HL-60 (cell line): ENCODE results near the gene MRPL21.

Experiments used
- DNase-seq, 2 experiments: peaks; one replicate each; pipeline ENCODE4 v3.0.0-alpha.2; 2010 to 2020; ENCODE audit warnings: low read depth in 1 of 2, low spot score in 1 of 2
- H3K27ac ChIP-seq: fragments of 250-450 bp; sonication (Bioruptor Pico); replicated peaks from 2 replicates; pipeline ENCODE4 v1.5.1; 2020; ENCODE audit warnings: mild to moderate bottlenecking, moderate library complexity
- H3K27me3 ChIP-seq: fragments of 250-450 bp; sonication (Bioruptor Pico); 2 replicates; pipeline ENCODE4 v1.5.1; 2021; ENCODE audit warnings: mild to moderate bottlenecking, moderate library complexity; ENCODE audit not compliant: insufficient read depth, poor library complexity, severe bottlenecking
- H3K4me3 ChIP-seq: replicated peaks from 2 replicates; pipeline ENCODE4 v1.5.1; 2011; ENCODE audit warnings: mild to moderate bottlenecking, control low read depth, low read length; ENCODE audit not compliant: insufficient read depth
- GABPA ChIP-seq: IDR thresholded peaks from 2 replicates; pipeline ENCODE4 v1.6.1; 2012; ENCODE audit warnings: low read depth
- POLR2AphosphoS5 ChIP-seq: IDR thresholded peaks from 2 replicates; pipeline ENCODE4 v1.6.1; 2012; ENCODE audit warnings: low read depth
- SPI1 ChIP-seq: IDR thresholded peaks from 2 replicates; pipeline ENCODE4 v1.6.1; 2012; ENCODE audit warnings: low read depth, mild to moderate bottlenecking, borderline replicate concordance
- TF ChIP-seq, protein P1 (sequence below): IDR thresholded peaks from one replicate; pipeline ENCODE4 v1.5.1; 2011; ENCODE audit warnings: low read length, control low read depth, inconsistent platforms; ENCODE audit not compliant: insufficient read depth
- TF ChIP-seq, protein P2 (sequence below): IDR thresholded peaks from 2 replicates; pipeline ENCODE4 v1.6.1; 2012; ENCODE audit warnings: low read depth; ENCODE audit not compliant: insufficient replicate concordance

MRPL21 gene

DNA sequence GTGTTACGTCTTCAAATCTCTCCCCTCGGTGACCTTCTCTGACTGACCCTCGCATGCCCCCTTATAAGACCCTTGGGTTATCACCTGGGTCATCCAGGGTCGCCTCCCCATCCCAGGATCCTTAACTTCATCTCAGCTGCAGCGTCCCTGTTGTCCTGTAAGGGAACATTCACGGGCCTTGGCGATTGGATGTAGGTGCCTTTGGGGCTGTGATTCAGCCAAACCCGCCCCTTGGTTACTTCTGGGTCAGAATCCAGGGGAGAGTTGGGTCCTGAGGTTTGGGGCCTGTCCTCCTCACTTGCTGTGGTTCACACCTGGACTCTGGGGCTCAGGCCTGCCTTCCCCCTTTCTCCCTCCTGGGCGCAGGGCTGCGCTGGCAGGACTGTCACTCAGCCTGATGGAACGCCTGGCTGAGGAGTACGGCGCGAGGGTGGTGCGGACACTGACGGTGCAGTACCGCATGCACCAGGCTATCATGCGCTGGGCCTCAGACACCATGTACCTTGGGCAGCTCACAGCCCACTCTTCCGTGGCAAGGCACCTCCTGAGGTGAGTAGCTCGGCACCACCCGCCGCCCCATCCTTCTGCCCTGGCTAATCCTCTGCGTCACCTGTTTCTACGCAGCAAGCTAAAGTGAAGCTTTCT lies 29.4 kb upstream of the MRPL21 start:
- Histone ChIP-seq H3K27me3 (no peaks in the 10 kb centered on the region), H3K27ac (no peak overlapping the region), H3K4me3 (no peak overlapping the region)
- TF ChIP-seq, protein P1, sequence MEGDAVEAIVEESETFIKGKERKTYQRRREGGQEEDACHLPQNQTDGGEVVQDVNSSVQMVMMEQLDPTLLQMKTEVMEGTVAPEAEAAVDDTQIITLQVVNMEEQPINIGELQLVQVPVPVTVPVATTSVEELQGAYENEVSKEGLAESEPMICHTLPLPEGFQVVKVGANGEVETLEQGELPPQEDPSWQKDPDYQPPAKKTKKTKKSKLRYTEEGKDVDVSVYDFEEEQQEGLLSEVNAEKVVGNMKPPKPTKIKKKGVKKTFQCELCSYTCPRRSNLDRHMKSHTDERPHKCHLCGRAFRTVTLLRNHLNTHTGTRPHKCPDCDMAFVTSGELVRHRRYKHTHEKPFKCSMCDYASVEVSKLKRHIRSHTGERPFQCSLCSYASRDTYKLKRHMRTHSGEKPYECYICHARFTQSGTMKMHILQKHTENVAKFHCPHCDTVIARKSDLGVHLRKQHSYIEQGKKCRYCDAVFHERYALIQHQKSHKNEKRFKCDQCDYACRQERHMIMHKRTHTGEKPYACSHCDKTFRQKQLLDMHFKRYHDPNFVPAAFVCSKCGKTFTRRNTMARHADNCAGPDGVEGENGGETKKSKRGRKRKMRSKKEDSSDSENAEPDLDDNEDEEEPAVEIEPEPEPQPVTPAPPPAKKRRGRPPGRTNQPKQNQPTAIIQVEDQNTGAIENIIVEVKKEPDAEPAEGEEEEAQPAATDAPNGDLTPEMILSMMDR = no peak
- TF ChIP-seq GABPA (no peak), POLR2AphosphoS5 (no peak), SPI1 (no peak)
- TF ChIP-seq, protein P2, sequence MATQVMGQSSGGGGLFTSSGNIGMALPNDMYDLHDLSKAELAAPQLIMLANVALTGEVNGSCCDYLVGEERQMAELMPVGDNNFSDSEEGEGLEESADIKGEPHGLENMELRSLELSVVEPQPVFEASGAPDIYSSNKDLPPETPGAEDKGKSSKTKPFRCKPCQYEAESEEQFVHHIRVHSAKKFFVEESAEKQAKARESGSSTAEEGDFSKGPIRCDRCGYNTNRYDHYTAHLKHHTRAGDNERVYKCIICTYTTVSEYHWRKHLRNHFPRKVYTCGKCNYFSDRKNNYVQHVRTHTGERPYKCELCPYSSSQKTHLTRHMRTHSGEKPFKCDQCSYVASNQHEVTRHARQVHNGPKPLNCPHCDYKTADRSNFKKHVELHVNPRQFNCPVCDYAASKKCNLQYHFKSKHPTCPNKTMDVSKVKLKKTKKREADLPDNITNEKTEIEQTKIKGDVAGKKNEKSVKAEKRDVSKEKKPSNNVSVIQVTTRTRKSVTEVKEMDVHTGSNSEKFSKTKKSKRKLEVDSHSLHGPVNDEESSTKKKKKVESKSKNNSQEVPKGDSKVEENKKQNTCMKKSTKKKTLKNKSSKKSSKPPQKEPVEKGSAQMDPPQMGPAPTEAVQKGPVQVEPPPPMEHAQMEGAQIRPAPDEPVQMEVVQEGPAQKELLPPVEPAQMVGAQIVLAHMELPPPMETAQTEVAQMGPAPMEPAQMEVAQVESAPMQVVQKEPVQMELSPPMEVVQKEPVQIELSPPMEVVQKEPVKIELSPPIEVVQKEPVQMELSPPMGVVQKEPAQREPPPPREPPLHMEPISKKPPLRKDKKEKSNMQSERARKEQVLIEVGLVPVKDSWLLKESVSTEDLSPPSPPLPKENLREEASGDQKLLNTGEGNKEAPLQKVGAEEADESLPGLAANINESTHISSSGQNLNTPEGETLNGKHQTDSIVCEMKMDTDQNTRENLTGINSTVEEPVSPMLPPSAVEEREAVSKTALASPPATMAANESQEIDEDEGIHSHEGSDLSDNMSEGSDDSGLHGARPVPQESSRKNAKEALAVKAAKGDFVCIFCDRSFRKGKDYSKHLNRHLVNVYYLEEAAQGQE = no peak
- no peak for DNase-seq

DNA sequence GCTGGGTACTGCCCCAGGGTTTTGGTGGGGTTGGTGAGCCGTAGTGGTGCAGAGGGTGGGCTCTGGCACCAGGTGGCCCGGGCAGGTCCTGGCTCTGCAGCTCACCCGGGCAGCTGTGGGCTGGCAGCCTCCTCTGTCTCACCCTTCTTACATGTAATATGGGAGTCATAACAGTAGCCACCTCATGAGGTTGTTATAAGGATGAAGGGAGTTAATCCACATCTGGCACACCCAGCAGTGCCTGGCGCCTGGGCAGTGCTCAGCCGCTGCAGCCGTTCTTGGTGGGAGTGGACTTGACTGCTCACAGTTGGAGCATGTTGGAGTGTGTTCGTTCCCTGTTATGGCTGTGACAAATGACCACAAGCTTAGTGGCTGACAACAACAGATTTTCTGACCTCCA lies 28.7 kb upstream of the MRPL21 start:
- DNase-seq = no peak
- H3K27ac ChIP-seq = no peak overlapping the region

DNA sequence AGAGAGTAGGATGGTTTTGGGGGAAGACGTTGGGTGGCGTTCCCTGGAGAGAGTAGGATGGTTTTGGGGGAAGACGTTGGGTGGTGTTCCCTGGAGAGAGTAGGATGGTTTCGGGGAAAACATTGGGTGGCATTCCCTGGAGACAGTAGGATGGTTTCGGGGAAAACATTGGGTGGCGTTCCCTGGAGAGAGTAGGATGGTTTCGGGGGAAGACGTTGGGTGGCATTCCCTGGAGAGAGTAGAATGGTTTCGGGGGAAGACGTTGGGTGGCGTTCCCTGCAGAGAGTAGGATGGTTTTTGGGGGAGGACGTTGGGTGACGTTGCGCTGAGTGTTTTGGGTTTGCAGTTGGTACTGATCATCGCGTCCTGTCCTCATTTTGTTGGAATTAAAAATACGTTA lies 28.3 kb upstream of the MRPL21 start:
- no peak overlapping the region for H3K4me3 ChIP-seq
- TF ChIP-seq GABPA (no peak), POLR2AphosphoS5 (no peak), SPI1 (no peak)
- TF ChIP-seq, protein P2 = no peak
- TF ChIP-seq, protein P1 = no peak
- no peak for DNase-seq
- no peaks in the 10 kb centered on the region for H3K27me3 ChIP-seq
- no peak overlapping the region for H3K27ac ChIP-seq

More for the DNA sequence above, 28.7 kb upstream of the MRPL21 start:
- no peaks in the 10 kb centered on the region for H3K27me3 ChIP-seq
- no peak overlapping the region for H3K4me3 ChIP-seq
- TF ChIP-seq, protein P1 = no peak
- TF ChIP-seq POLR2AphosphoS5 (no peak), SPI1 (no peak), GABPA (no peak)
- TF ChIP-seq, protein P2 = no peak
